ENCODE data around the gene BAX. TPM values are rescaled to one million over a fixed set of nuclear protein-coding genes. Genes with fewer than 3 reads are reported as not detected.

The BAX gene
- total and polyA plus RNA-seq, 2 of the 13 experiments (the other 11 are each of a cell fraction or from before 2014, with no cell fraction given), result 139 to 176 TPM

DNA sequence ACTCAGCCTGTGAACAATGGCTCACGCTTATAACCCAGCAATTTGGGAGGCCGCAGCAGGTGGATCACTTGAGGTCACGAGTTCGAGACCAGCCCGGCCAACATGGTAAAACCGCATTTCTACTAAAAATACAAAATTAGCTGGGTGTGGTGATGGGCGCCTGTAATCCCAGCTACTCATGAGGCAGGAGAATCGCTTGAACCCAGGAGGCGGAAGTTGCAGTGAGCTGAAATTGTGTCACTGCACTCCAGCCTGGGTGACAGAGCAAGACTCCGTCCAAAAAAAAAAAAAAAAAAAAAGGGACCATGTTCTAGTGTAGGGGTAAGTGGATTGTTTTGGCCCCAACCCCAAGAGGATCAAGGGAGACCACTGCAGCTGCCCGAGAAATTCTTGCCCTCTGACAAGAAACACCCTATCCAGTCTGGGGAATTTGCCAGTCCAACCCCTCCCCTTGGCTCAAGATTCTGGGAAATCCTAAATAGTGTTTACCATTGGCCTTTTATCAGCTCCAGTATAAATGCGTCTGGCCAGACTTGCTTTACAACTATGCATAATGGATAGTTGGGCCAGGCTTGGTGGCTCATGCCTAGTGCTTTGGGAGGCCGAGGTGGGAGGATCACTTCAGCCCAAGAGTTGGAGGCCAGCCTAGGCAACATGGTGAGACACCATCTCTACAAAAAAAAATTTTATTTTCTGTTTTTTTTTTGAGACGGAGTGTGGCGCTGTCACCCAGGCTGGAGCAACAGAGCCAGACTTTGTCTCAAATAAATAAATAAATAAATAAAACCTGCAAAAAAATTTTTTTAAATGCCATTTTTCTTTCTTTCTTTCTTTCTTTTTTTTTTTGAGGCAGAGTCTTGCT is 26.3 kb upstream of the BAX start:
- CTCF ChIA-PET (ENCODE audit: low intra/inter-chr PET ratio, low total read pairs), result no interaction called here
- intact Hi-C loops (cut with micrococcal nuclease; ENCODE audit: unreplicated experiment), result no loop called here
- no TSS peak for BruUV-seq (replicated peaks)
- Histone ChIP-seq H3K36me3 (replicated peaks in 1 of 2; ENCODE audit: control insufficient read depth in 1 of 2, insufficient read depth in 2 of 2, low read length in 2 of 2) (no peaks in the 10 kb centered on the region), H3K27ac (ENCODE audit: extremely low read length, insufficient read depth, low read length) (no peak overlapping the region), H2AFZ (ENCODE audit: low read length) (no peak overlapping the region), H3K4me2 (ENCODE audit: low read depth, low read length) (no peak overlapping the region), H3K9me3 (ENCODE audit: low read length) (no peaks in the 10 kb centered on the region), H3K4me1 (ENCODE audit: insufficient read depth, low read length) (peaks cover 8% of the 10 kb centered on the region), H3K27me3 (ENCODE audit: control insufficient read depth in 1 of 2, insufficient read depth in 2 of 2, low read length in 2 of 2) (0 out of 5 replicates have a peak, but pooled peaks cover 0 to 1% of the 10 kb centered on the region in 2 experiments), H3K9ac (ENCODE audit: insufficient read depth, low read depth, low read length) (no peak overlapping the region), H3K79me2 (ENCODE audit: insufficient read depth, low read length) (no peaks in the 10 kb centered on the region), H3K4me3 (replicated peaks in 1 of 3; ENCODE audit: insufficient read depth in 1 of 3, low read depth in 2 of 3, low read length in 3 of 3) (no peak overlapping the region), H4K20me1 (ENCODE audit: insufficient read depth, low read length) (no peaks in the 10 kb centered on the region)
- no peak for FAIRE-seq
- ATAC-seq, result no peak
- no peak for DNase-seq (ENCODE audit: low spot score)
- POLR2A ChIA-PET, result interaction anchor here (0.7 kb wide), 1 partner anchor 24 kb away, joined by 3 read pairs; no protein-coding TSS in a partner anchor
- WGBS (ENCODE audit: low lambda C conversion rate), result 83% methylated on average over 15 of the region's 15 CpGs
- in situ Hi-C loops (cut with HindIII; ENCODE audit: extremely low pct_ligation_motif_present, low pct_unique_long_range_greater_than_20kb), result no loop called here
- TF ChIP-seq ZNF770 (CRISPR knock-in tag; IDR thresholded peaks at IDR 0.05) (peak; percentile 57; the same call in 1 of the 2 replicates), PREB (CRISPR knock-in tag; IDR thresholded peaks at IDR 0.05) (no peak), ZNF670 (CRISPR knock-in tag; IDR thresholded peaks at IDR 0.05; ENCODE audit: borderline replicate concordance) (no peak), STAG1 (CRISPR knock-in tag; IDR thresholded peaks at IDR 0.05) (no peak)
